Measurements from ENCODE around the gene MTIF3.
"Not testable (repeated sequence)": the region's sequence is repeated elsewhere in the genome, so short reads cannot be mapped to it uniquely, and the experiment has no call there.

Gene MTIF3

GRCh38 chr13:27411341-27411740 is 39.0 kb downstream of the MTIF3 start:
- no peak for DNase-seq

GRCh38 chr13:27409013-27409412 is 41.4 kb downstream of the MTIF3 start:
- no peak for DNase-seq

GRCh38 chr13:27408074-27408473 is 42.3 kb downstream of the MTIF3 start:
- no peak for DNase-seq

- DNase-seq: no peak
Measured at GRCh38 chr13:27406178-27406939, 44.0 kb downstream of the MTIF3 start.

GRCh38 chr13:27405546-27406134 is 44.7 kb downstream of the MTIF3 start:
- no peak for DNase-seq

- no peak for DNase-seq
Measured at GRCh38 chr13:27404680-27405079, 45.7 kb downstream of the MTIF3 start.

- DNase-seq: no peak
Measured at GRCh38 chr13:27403727-27404385, 46.5 kb downstream of the MTIF3 start.

- DNase-seq: no peak
Measured at GRCh38 chr13:27403203-27403678, 47.1 kb downstream of the MTIF3 start.

- no peak for DNase-seq
Measured at GRCh38 chr13:27401210-27401609, 49.2 kb downstream of the MTIF3 start.

- DNase-seq: not testable (repeated sequence)
Measured at GRCh38 chr13:27400405-27400804, 50.0 kb downstream of the MTIF3 start.

- DNase-seq: no peak
Measured at GRCh38 chr13:27398360-27398759, 52.0 kb downstream of the MTIF3 start.

- no peak for DNase-seq
Measured at GRCh38 chr13:27396252-27396846, 54.0 kb downstream of the MTIF3 start.

GRCh38 chr13:27395007-27395510 is 55.3 kb downstream of the MTIF3 start:
- DNase-seq: no peak

- no peak for DNase-seq
Measured at GRCh38 chr13:27393101-27393500, 57.3 kb downstream of the MTIF3 start.

- DNase-seq: no peak
Measured at GRCh38 chr13:27391471-27391870, 58.9 kb downstream of the MTIF3 start.

GRCh38 chr13:27389891-27390290 is 60.5 kb downstream of the MTIF3 start:
- DNase-seq: no peak

- no peak for DNase-seq
Measured at GRCh38 chr13:27388241-27388640, 62.1 kb downstream of the MTIF3 start.

Measured in right forelimb (tissue), 1 donor.